ENCODE data around the gene RIC1. TPM values are rescaled to one million over a fixed set of nuclear protein-coding genes. Genes with fewer than 3 reads are reported as not detected.

RIC1 gene
- total and polyA plus RNA-seq, 2 donors (not counting 1 experiment from before 2014, with no cell fraction given): 38.9 to 43.1 TPM

- Histone ChIP-seq H3K79me2 (ENCODE audit: control insufficient read depth, insufficient read depth, low read length) (no peaks in the 10 kb centered on the region), H3K4me1 (ENCODE audit: control insufficient read depth, extremely low read depth, insufficient read depth, low read length) (no peaks in the 10 kb centered on the region), H4K20me1 (ENCODE audit: control insufficient read depth, extremely low read depth, insufficient read depth, low read length) (no peaks in the 10 kb centered on the region), H3K27ac (ENCODE audit: insufficient read depth, low read length) (no peak overlapping the region), H2AFZ (ENCODE audit: low read length) (no peak overlapping the region), H3K27me3 (ENCODE audit: control insufficient read depth, insufficient read depth, low read length) (no peaks in the 10 kb centered on the region), H3K9ac (ENCODE audit: insufficient read depth, low read length) (no peak overlapping the region), H3K36me3 (ENCODE audit: control insufficient read depth, insufficient read depth, low read length) (no peaks in the 10 kb centered on the region), H3K4me2 (ENCODE audit: extremely low read depth, insufficient read depth, low read length) (no peak overlapping the region), H3K9me3 (ENCODE audit: control insufficient read depth, insufficient read depth, low read depth, low read length) (no peaks in the 10 kb centered on the region), H3K4me3 (replicated peaks in 1 of 4; ENCODE audit: control extremely low read depth in 1 of 4, insufficient read depth in 1 of 4, low read depth in 3 of 4, low read length in 4 of 4) (no peak overlapping the region)
- TF ChIP-seq CTCF (conservative IDR thresholded peaks at IDR 0.05 in 1 of 2, IDR thresholded peaks at IDR 0.05 in 1 of 2; ENCODE audit: low read depth in 1 of 2, low read length in 2 of 2) (no peak), EZH2 (IDR thresholded peaks at IDR 0.05; ENCODE audit: low read length, missing control alignments) (no peak)
- DNase-seq (ENCODE audit: low read depth in 2 of 2): peak; percentile 39 to 49
These were observed 59.2 kb downstream of the RIC1 start for GRCh38 chr9:5688109-5688508.

GRCh38 chr9:5690278-5690677 lies 61.4 kb downstream of the RIC1 start:
- TF ChIP-seq EZH2 (IDR thresholded peaks at IDR 0.05; ENCODE audit: low read length, missing control alignments): no peak
- TF ChIP-seq CTCF (conservative IDR thresholded peaks at IDR 0.05 in 1 of 2, IDR thresholded peaks at IDR 0.05 in 1 of 2; ENCODE audit: low read depth in 1 of 2, low read length in 2 of 2): no peak
- Histone ChIP-seq H3K4me1 (ENCODE audit: control insufficient read depth, extremely low read depth, insufficient read depth, low read length) (no peaks in the 10 kb centered on the region), H2AFZ (ENCODE audit: low read length) (no peak overlapping the region), H4K20me1 (ENCODE audit: control insufficient read depth, extremely low read depth, insufficient read depth, low read length) (no peaks in the 10 kb centered on the region), H3K27me3 (ENCODE audit: control insufficient read depth, insufficient read depth, low read length) (no peaks in the 10 kb centered on the region), H3K9ac (ENCODE audit: insufficient read depth, low read length) (no peak overlapping the region), H3K4me2 (ENCODE audit: extremely low read depth, insufficient read depth, low read length) (no peak overlapping the region), H3K9me3 (ENCODE audit: control insufficient read depth, insufficient read depth, low read depth, low read length) (no peaks in the 10 kb centered on the region), H3K36me3 (ENCODE audit: control insufficient read depth, insufficient read depth, low read length) (no peaks in the 10 kb centered on the region), H3K79me2 (ENCODE audit: control insufficient read depth, insufficient read depth, low read length) (no peaks in the 10 kb centered on the region), H3K27ac (ENCODE audit: insufficient read depth, low read length) (no peak overlapping the region), H3K4me3 (replicated peaks in 1 of 4; ENCODE audit: control extremely low read depth in 1 of 4, insufficient read depth in 1 of 4, low read depth in 3 of 4, low read length in 4 of 4) (no peak overlapping the region)
- no peak for DNase-seq (ENCODE audit: low read depth in 2 of 2)

- Histone ChIP-seq H4K20me1 (ENCODE audit: control insufficient read depth, extremely low read depth, insufficient read depth, low read length) (no peaks in the 10 kb centered on the region), H3K27me3 (ENCODE audit: control insufficient read depth, insufficient read depth, low read length) (no peaks in the 10 kb centered on the region), H3K79me2 (ENCODE audit: control insufficient read depth, insufficient read depth, low read length) (no peaks in the 10 kb centered on the region), H2AFZ (ENCODE audit: low read length) (no peak overlapping the region), H3K4me3 (replicated peaks in 1 of 4; ENCODE audit: control extremely low read depth in 1 of 4, insufficient read depth in 1 of 4, low read depth in 3 of 4, low read length in 4 of 4) (no peak overlapping the region), H3K36me3 (ENCODE audit: control insufficient read depth, insufficient read depth, low read length) (no peaks in the 10 kb centered on the region), H3K4me2 (ENCODE audit: extremely low read depth, insufficient read depth, low read length) (no peak overlapping the region), H3K4me1 (ENCODE audit: control insufficient read depth, extremely low read depth, insufficient read depth, low read length) (peaks cover 9% of the 10 kb centered on the region), H3K27ac (ENCODE audit: insufficient read depth, low read length) (no peak overlapping the region), H3K9me3 (ENCODE audit: control insufficient read depth, insufficient read depth, low read depth, low read length) (no peaks in the 10 kb centered on the region), H3K9ac (ENCODE audit: insufficient read depth, low read length) (no peak overlapping the region)
- no peak for TF ChIP-seq CTCF (conservative IDR thresholded peaks at IDR 0.05 in 1 of 2, IDR thresholded peaks at IDR 0.05 in 1 of 2; ENCODE audit: low read depth in 1 of 2, low read length in 2 of 2)
- TF ChIP-seq EZH2 (IDR thresholded peaks at IDR 0.05; ENCODE audit: low read length, missing control alignments): no peak
- no peak for DNase-seq (ENCODE audit: low read depth in 2 of 2)
These were observed 67.0 kb downstream of the RIC1 start for GRCh38 chr9:5695860-5696259.
